Muscle of leg (tissue), 11 donors: Measurements from ENCODE around the gene IRX2. TPM values are rescaled to one million over a fixed set of nuclear protein-coding genes. Genes with fewer than 3 reads are reported as not detected.

Experiments
- DNase-seq: peaks from one replicate; pipeline ENCODE4 v3.0.0; 2013
- H3K27ac ChIP-seq: one replicate; pipeline ENCODE4 v1.5.1; 2013; ENCODE audit warnings: mild to moderate bottlenecking, low read length, control low read depth
- H3K27me3 ChIP-seq: one replicate; pipeline ENCODE4 v1.6.1; 2013; ENCODE audit warnings: low read length; ENCODE audit not compliant: control insufficient read depth, insufficient read depth
- H3K36me3 ChIP-seq: one replicate; pipeline ENCODE4 v1.6.1; 2013; ENCODE audit warnings: low read length; ENCODE audit not compliant: control insufficient read depth, insufficient read depth
- H3K4me1 ChIP-seq: one replicate; pipeline ENCODE4 v1.6.1; 2013; ENCODE audit warnings: low read length; ENCODE audit not compliant: control insufficient read depth, insufficient read depth
- H3K4me3 ChIP-seq: one replicate; pipeline ENCODE4 v1.5.1; 2013; ENCODE audit warnings: low read length, control low read depth
- H3K9me3 ChIP-seq: replicated peaks from 2 replicates; pipeline ENCODE4 v1.6.1; 2013; ENCODE audit warnings: low read depth, low read length; ENCODE audit not compliant: control insufficient read depth
- WGBS: methylation state at CpG from one replicate; pipeline ENCODE4 v1.1.5; 2013; ENCODE audit warnings: missing lambda C conversion rate; ENCODE audit not compliant: insufficient coverage; 5-methylcytosine and 5-hydroxymethylcytosine counted together
- polyA plus RNA-seq, 8 donors: library from polyadenylated mRNA; unstranded; fragments of 120-200 nt; gene quantifications; one replicate each; pipeline versions ENCODE4 v1.2.1 to v1.2.3, GENCODE V29; 2013; ENCODE audit warnings: inconsistent platforms in 1 of 8, low replicate concordance in 1 of 8; ENCODE audit not compliant: insufficient read length in 8 of 8, insufficient read depth in 1 of 8
- total RNA-seq: library from RNA; stranded (reverse); fragments of 120-200 nt; gene quantifications from one replicate; pipeline ENCODE4 v1.2.4, GENCODE V29; 2013

IRX2 gene
- total and polyA plus RNA-seq, 9 donors = 0.07 to 10.9 (median 0.18) TPM; not detected in 1

DNA sequence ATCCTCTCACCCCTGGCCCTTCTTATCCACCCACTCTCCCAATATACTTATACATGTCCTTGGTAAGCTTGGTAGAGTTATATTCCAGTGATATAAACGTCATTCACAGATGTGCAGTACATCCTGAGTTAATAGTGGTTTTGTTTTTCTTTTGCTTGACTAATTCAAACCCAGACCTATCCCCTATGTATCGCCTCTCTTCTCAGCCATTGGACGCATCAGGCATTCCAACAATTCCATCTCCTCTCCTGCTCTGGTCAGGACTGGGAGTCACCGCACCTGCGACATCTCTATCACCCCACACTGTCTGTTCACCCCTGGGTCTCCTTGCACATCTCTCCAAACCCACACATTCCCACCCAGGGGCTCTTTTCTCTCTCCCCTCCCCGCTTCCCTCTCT is 21.9 kb upstream of the IRX2 start:
- Histone ChIP-seq H3K27ac (no peak overlapping the region), H3K4me3 (no peak overlapping the region), H3K27me3 (peaks cover 7% of the 10 kb centered on the region), H3K36me3 (no peaks in the 10 kb centered on the region), H3K4me1 (no peaks in the 10 kb centered on the region), H3K9me3 (no peaks in the 10 kb centered on the region)
- no peak for DNase-seq
- 85% methylated on average over 4 of the region's 6 CpGs for WGBS

DNA sequence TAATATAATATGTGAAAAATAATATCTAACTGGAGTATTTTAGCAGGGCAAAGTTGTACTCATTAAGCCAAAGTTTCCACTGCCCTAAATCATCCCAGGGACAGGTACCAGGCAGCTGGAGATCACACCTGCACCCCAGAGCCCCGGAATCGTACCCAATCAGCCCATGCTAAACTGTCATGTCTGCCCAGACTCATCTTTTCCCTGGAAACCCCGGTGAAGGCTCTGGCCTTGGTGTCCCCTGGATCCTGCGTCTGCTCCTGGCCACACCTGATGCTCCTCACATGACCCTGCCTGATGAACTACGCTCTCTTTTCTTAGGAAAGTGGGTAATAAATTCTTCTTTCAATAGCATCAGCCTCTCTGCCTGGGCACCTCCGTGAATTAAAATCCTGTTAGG is 15.6 kb upstream of the IRX2 start:
- Histone ChIP-seq H3K9me3 (no peaks in the 10 kb centered on the region), H3K27ac (no peak overlapping the region), H3K4me3 (no peak overlapping the region), H3K4me1 (no peaks in the 10 kb centered on the region), H3K27me3 (peaks cover 31% of the 10 kb centered on the region), H3K36me3 (no peaks in the 10 kb centered on the region)
- no peak for DNase-seq
- WGBS = 67% methylated on average over 6 of the region's 6 CpGs

DNA sequence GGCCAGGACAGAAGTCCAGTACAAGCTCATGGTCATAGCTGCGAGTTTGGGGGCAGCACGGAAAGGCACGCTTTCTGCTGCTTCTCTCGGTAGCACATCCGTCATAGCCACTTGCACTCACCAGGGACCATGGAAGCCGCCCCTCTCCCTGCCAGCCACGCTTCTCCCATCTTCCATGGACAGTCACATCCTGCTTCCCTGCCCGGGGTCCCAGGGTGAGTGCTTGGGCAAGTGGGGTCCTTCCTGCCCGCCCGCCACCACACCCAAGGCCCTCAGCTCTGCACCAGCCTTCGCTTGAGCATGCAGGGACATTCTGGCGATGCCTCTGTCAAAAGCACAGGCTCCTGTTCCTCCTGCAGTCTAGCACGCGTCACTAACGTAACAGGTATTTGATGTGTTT is 13.1 kb upstream of the IRX2 start:
- H3K4me1 ChIP-seq = no peaks in the 10 kb centered on the region
- H3K9me3 ChIP-seq = no peaks in the 10 kb centered on the region
- H3K27ac ChIP-seq = no peak overlapping the region
- H3K4me3 ChIP-seq = no peak overlapping the region
- H3K36me3 ChIP-seq = no peaks in the 10 kb centered on the region
- no peak for DNase-seq
- H3K27me3 ChIP-seq = peaks cover 43% of the 10 kb centered on the region
- WGBS = 75% methylated on average over 11 of the region's 15 CpGs

DNA sequence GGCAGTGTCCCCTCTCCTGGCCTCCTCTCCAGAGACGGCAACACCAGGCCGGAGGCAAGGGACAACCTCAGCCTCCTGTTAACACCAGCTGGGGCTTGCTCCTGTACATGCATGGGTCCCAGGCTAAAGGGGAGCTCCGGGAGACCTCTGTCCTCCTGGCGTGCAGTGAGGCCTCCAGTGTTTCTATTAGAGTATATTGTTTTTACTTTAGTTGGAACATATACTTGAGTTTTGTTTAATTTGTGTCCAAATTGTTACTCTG is 12.0 kb upstream of the IRX2 start:
- WGBS = no CpG with 5 or more reads among the region's 4 CpGs
- H3K27ac ChIP-seq = no peak overlapping the region
- H3K27me3 ChIP-seq = peaks cover 54% of the 10 kb centered on the region
- H3K9me3 ChIP-seq = no peaks in the 10 kb centered on the region
- no peak overlapping the region for H3K4me3 ChIP-seq
- H3K36me3 ChIP-seq = no peaks in the 10 kb centered on the region
- DNase-seq = no peak
- H3K4me1 ChIP-seq = no peaks in the 10 kb centered on the region

DNA sequence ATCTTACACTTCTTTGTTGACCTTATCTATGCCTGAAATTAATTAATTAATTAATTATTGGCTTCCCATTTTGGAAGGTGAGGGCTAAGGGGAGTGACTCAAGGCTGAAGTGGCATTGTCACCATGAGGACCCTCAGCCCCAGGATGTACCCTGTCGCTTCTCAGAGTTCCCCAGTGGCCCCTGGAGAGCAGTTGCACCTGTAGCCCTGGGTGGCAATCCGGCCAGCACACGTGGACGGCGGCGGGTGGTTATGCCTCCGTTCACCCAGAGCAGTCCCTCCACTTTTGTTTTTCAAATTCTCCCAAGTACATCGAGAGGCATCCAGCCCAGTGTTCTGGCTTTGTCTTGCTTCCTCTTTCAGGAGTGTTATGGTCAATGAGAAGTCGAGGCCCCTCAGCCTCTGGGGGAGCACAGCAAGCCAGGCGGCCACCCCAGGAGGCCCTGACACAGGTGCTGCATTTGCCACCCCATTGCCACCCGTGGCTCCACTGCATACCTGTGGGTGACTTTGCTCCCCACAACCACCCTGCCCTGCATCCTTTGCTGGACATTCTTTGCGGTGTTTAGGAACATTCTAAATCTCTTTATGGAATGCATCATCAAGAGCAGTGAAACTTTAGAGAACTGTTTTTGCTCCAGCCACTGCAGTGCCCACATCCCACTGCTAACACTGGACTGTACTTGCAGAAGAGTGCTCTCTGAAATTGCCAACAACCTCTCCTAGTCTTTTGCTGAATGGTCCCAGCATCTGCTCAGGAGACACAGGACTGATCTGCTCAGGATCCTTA is 11.5 kb upstream of the IRX2 start:
- no peak for DNase-seq
- H3K4me1 ChIP-seq = no peaks in the 10 kb centered on the region
- 77% methylated on average over 11 of the region's 12 CpGs for WGBS
- H3K36me3 ChIP-seq = no peaks in the 10 kb centered on the region
- H3K9me3 ChIP-seq = no peaks in the 10 kb centered on the region
- H3K4me3 ChIP-seq = no peak overlapping the region
- H3K27me3 ChIP-seq = peaks cover 57% of the 10 kb centered on the region
- no peak overlapping the region for H3K27ac ChIP-seq

DNA sequence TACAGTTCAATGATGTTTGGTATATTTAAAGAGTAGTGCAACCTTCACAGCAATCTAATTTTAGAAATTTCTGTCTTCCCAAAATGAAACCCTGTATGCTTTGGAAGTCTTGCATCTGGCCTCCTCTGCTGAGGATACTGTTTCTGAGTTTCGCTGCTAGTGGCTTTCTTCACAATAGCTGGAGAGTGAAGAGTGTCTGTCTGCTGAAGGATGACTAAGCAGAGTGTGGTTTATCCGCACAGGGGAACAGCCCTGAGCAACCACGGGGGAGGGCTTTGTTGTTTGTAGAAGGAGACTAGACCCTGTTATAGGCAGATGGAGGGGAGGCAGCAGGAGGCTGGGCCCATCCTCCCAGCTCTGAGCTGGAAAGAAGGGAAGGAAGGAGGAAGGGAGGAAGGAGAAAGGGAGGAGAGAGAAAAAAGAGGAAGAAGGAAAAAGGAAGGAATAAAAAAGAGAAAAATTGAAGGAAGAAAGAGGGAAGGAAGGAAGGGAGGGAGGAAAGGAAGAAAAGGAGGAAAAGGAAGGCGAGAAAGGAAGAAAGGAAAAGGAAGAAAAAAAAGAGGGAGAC is 10.5 kb upstream of the IRX2 start:
- Histone ChIP-seq H3K27ac (no peak overlapping the region), H3K9me3 (no peaks in the 10 kb centered on the region), H3K4me3 (no peak overlapping the region), H3K36me3 (no peaks in the 10 kb centered on the region), H3K27me3 (peaks cover 64% of the 10 kb centered on the region), H3K4me1 (peaks cover 2% of the 10 kb centered on the region)
- WGBS = 15% methylated on average over 3 of the region's 4 CpGs
- DNase-seq = no peak

DNA sequence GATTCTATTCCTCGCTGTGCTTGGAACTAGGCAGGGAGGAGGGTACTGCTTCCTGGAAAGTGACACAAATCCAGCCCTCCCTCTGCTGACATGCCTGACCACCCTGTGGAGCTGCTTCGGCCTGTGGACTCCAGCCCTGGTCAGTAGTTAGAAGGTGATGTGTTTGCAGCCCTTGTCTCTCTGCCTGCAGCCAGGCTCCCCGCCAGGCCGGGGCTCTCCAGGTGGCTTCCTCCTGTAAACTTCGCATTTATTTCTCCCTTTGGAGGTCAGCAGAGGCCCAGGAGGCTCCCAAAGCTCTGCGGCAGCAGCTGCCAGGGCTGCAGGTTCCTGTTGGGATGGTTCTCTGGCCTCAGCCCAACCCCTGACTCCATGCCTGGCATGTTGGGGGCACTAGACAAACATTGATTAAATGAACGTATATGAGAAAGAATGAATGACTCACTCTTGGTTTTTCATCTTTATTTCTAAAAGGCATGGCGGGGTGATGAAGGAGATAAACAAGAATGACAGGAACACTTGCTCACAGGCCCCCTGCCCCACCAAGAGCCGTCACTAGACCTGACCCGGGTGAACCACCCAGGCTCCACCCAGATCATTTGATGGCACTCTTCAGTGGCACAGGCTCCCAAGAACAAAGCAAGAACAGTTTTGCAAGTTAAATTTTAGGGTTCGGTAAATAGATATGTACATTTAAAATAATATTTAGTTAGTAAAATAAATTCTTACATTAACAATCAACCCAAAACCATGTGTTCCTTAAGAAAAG is 8.4 kb upstream of the IRX2 start:
- Histone ChIP-seq H3K4me1 (peaks cover 19% of the 10 kb centered on the region), H3K4me3 (no peak overlapping the region), H3K27ac (no peak overlapping the region), H3K36me3 (no peaks in the 10 kb centered on the region), H3K27me3 (peaks cover 75% of the 10 kb centered on the region), H3K9me3 (no peaks in the 10 kb centered on the region)
- WGBS = 57% methylated on average over 5 of the region's 11 CpGs
- no peak for DNase-seq

DNA sequence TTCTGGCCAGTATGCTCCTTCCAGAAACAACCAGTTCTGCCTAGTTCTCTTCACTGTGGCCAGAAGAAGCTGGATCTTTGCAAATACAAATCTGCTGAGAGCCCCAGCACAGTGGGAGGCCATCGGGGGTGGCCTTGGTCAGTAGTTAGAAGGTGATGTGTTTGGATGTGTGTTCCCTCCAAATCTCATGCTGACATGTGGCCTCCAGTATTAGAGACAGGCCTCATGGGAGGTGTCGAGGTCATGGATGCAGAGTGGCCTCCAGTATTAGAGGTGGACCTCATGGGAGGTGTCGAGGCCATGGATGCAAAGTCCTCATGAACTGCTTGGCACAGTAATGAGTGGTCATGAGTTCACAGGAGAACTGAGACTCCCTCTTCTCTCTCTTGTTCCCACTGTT is 7.6 kb upstream of the IRX2 start:
- no peak for DNase-seq
- Histone ChIP-seq H3K27me3 (peaks cover 76% of the 10 kb centered on the region), H3K27ac (no peak overlapping the region), H3K9me3 (no peaks in the 10 kb centered on the region), H3K4me3 (no peak overlapping the region), H3K36me3 (no peaks in the 10 kb centered on the region), H3K4me1 (peaks cover 19% of the 10 kb centered on the region)
- WGBS = 88% methylated on average over 3 of the region's 3 CpGs

DNA sequence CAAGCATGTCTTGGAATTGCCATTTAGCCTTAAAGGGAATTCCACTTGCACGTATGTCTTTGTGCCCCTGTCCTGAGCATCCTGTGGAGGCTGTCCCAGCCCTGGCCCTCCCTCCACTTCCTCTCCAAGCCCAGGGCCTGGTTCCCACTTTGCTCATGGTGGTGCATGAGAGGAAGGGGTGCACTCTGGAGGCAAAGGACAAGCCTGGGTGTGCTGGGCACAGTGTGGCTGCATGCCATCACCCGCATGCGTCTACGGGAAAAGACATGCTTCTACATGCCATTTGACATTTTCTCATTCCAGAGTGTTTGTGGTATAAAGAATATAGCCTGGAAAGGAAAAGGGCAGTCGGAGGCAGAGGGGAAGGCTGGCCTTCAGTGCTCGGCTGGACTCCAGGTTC is 7.2 kb upstream of the IRX2 start:
- Histone ChIP-seq H3K9me3 (no peaks in the 10 kb centered on the region), H3K4me3 (no peak overlapping the region), H3K27me3 (peaks cover 81% of the 10 kb centered on the region), H3K4me1 (peaks cover 19% of the 10 kb centered on the region), H3K27ac (no peak overlapping the region), H3K36me3 (no peaks in the 10 kb centered on the region)
- DNase-seq = no peak
- 20% methylated on average over 1 of the region's 6 CpGs for WGBS

DNA sequence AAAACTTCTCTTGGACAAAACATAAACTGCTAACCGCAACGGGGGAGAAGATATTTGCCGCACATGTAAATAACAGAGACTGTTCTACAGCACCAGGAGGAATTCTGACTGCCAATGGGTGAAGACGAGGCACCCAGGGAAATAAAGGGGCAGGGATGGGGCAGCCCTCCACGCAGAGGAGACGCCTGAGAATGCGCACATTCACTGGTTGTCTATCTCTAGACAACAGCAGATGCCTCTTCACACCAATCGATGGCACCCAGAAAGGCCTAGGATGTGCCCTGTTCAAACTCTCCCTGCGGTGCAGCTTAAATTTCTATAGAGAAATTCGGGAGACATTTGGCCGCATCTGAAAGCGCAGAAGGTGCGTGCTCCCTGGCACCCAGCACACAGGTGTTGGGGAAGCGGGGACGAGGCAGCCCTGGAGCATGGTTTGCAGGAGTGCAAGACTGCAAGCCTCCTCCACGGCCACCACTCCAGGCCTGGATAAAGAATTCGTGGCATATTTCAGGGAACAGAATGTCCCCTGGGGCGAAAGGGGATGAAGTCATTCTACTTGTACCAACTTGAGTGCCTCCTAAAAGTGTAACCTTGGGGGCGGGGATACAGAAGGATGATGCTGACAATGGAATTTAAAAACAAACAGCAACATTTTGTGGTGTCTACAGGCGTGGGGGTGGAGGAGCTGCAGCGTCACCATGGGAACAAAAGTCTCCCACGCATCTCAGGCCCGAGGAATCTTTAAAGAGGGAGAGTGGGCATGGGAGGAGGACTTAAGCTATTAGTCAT is 6.3 kb upstream of the IRX2 start:
- Histone ChIP-seq H3K27me3 (peaks cover 81% of the 10 kb centered on the region), H3K4me3 (no peak overlapping the region), H3K4me1 (peaks cover 19% of the 10 kb centered on the region), H3K36me3 (no peaks in the 10 kb centered on the region), H3K9me3 (no peaks in the 10 kb centered on the region), H3K27ac (no peak overlapping the region)
- DNase-seq = no peak
- 11% methylated on average over 14 of the region's 23 CpGs for WGBS
